IPS-18a (cell line): ENCODE data around the gene RASIP1.

ENCODE experiments used
- H3K27ac ChIP-seq: one replicate; pipeline ENCODE4 v1.5.1; 2013; ENCODE audit warnings: low read length
- H3K27me3 ChIP-seq: one replicate; pipeline ENCODE4 v1.6.1; 2013; ENCODE audit warnings: mild to moderate bottlenecking, low read length; ENCODE audit not compliant: control insufficient read depth, insufficient read depth
- H3K36me3 ChIP-seq: one replicate; pipeline ENCODE4 v1.6.1; 2013; ENCODE audit warnings: low read depth, low read length; ENCODE audit not compliant: control insufficient read depth
- H3K4me1 ChIP-seq: one replicate; pipeline ENCODE4 v1.6.1; 2013; ENCODE audit warnings: low read depth, low read length; ENCODE audit not compliant: control insufficient read depth
- H3K4me3 ChIP-seq: one replicate; pipeline ENCODE4 v1.5.1; 2013; ENCODE audit warnings: low read length
- H3K9ac ChIP-seq: one replicate; pipeline ENCODE4 v1.6.1; 2013; ENCODE audit warnings: mild to moderate bottlenecking, low read length, moderate library complexity
- H3K9me3 ChIP-seq: one replicate; pipeline ENCODE4 v1.6.1; 2013; ENCODE audit warnings: low read depth, low read length; ENCODE audit not compliant: control insufficient read depth

Gene RASIP1

DNA sequence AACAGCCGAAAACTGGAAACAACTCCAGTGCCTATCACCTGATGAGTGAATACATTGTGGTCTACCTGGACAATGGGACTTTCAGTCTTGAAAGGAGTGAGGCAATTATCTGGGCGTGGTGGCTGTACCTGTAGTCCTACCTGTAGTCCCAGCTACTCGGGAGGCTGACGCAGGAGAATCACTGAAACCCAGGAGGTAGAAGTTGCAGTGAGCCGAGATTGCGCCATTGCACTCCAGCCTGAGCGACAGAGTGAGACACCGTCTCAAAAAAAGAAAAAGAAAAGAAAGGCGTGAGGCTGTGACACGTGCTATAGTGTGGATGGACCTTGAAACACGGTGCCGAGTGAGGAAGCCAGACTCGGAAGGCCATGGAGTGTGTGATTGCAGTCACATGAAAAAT, 63.5 kb downstream of the RASIP1 start:
- Histone ChIP-seq H3K27me3 (peaks cover 12% of the 10 kb centered on the region), H3K27ac (no peak overlapping the region), H3K36me3 (no peaks in the 10 kb centered on the region), H3K9me3 (no peaks in the 10 kb centered on the region), H3K4me1 (peaks cover 19% of the 10 kb centered on the region), H3K4me3 (no peak overlapping the region), H3K9ac (no peak overlapping the region)

DNA sequence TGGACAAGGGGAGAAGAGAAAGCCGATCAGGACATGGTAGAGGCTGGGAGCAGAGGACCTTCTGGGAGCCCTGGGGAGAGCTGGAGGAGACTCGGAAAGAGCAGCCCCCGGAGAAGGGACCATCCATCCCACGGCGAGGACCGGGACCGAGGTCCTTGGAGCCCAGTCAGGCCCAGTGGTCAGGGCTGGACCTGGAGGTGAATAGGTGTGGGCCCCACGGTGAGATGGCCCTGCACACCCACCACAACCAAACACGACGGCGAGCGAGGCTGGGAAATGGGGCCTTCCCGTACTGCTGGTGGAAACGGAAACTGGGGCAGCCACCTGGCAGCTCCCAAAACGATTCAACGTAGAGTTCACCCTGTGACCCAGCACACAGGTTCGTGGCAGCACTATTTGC, 63.9 kb downstream of the RASIP1 start:
- Histone ChIP-seq H3K27me3 (peaks cover 12% of the 10 kb centered on the region), H3K9ac (no peak overlapping the region), H3K4me1 (peaks cover 19% of the 10 kb centered on the region), H3K9me3 (no peaks in the 10 kb centered on the region), H3K27ac (no peak overlapping the region), H3K4me3 (no peak overlapping the region), H3K36me3 (no peaks in the 10 kb centered on the region)

DNA sequence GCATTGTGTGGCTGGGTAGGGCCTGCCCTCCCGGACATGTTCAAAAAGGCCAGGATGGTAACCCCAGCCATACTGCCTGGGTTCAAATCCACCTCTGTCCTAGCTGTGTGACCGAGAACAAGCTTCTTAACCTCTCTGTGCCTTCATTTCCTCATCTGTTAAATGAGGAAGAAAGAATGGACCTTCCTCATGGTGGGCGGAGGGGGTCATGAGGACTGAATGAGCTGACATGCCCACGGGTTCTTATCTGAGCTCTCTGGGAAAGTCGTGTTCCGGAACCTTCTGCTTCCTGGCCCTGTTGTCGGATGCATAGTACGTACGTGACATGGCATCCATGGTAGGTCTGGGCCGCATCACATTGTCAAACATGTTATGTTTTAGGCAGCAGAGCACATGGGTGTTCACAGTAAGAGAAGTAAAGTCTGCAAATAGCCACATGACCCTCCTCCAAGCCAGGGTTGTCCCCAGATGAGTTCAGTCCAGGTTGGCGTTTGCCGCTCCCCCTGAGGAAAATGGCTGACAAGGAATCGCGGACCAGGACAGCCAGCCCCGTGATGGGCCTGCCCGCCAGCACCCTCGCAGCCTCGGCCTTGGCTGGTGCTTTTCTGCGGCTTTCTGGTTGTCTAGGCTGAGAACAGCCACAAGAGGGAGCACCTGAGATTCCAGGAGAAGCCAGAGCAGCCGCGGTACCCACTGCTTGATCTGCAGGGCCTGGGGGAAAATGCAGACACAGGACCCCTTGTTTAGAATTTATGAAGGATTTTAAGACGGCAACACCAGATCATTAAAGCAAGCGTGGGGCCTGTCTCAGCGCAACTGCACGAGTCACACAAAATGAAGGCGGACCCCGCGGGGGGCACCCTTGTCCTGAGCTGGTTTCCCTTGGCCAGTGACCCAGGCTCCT, 65.2 kb downstream of the RASIP1 start:
- Histone ChIP-seq H3K4me3 (peak overlapping the region; percentile 0), H3K9ac (no peak overlapping the region), H3K27me3 (peaks cover 12% of the 10 kb centered on the region), H3K27ac (no peak overlapping the region), H3K36me3 (no peaks in the 10 kb centered on the region), H3K9me3 (no peaks in the 10 kb centered on the region), H3K4me1 (peaks cover 19% of the 10 kb centered on the region)

DNA sequence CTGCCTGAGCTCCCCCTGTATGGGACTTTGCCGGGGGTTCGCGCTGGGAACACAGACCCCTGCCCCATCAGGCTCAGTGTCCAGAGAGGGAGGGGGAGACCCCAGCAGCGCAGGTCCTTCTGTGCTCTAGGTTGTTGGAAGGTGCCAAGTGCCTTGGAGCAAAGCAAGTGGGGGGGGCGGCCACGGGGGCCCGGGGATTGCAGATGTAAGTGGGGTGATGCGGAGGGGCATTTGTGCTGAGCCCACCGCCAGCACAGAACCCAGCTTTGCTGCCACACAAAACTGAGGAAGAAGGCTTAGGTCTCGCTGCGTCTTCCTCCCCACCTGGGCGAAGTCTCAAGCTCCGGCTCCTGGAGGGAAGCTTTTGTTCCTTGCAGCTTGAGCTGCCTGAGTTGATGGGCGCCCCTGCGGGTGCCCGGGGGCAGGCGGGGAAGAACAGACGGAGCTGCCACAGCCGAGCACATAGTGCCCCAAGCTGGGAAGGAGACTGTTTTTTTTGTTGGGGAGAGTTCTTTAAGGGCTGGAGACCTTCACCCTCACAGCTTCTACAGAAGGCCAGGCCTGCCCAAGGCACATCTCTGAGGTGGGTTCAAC, 66.1 kb downstream of the RASIP1 start:
- Histone ChIP-seq H3K9ac (no peak overlapping the region), H3K9me3 (no peaks in the 10 kb centered on the region), H3K27me3 (peaks cover 12% of the 10 kb centered on the region), H3K36me3 (no peaks in the 10 kb centered on the region), H3K4me3 (peak overlapping the region; percentile 0), H3K4me1 (peaks cover 19% of the 10 kb centered on the region), H3K27ac (no peak overlapping the region)

DNA sequence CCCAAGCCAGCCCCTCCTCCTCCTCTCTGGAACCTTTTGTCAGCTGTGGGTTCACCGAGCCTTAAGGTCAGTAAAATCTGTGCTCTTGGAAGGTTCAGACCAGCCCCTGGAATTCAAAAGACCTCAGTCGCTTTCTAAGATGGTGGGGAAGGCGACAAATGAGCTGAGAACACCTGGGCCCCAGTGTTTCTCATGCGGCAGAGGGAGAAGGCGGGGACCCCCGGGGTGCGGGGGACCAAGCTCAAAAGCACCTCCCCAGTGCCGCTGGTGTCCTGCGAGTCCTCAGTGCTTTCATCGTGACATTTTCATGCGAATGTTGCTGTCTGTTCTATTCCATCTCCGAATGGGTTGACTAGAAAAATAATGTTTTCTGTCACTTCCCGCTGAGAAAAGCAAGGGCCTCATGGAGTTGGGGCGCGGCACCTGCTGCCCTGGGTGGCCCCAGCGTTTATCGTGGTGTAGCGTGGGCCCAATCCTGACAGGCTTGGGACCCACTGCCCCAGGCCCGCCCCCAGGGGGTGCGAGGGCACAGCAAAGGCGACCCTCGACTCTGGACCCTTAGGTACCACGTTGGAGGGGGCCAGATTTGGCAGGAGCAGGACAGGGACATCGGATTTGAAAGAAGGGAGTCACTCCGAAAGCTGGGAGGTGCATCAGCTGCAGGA, 66.8 kb downstream of the RASIP1 start:
- peak overlapping the region; percentile 0 for H3K4me3 ChIP-seq
- H3K36me3 ChIP-seq = no peaks in the 10 kb centered on the region
- H3K9me3 ChIP-seq = no peaks in the 10 kb centered on the region
- peaks cover 12% of the 10 kb centered on the region for H3K27me3 ChIP-seq
- no peak overlapping the region for H3K9ac ChIP-seq
- H3K4me1 ChIP-seq = peaks cover 19% of the 10 kb centered on the region
- H3K27ac ChIP-seq = no peak overlapping the region

DNA sequence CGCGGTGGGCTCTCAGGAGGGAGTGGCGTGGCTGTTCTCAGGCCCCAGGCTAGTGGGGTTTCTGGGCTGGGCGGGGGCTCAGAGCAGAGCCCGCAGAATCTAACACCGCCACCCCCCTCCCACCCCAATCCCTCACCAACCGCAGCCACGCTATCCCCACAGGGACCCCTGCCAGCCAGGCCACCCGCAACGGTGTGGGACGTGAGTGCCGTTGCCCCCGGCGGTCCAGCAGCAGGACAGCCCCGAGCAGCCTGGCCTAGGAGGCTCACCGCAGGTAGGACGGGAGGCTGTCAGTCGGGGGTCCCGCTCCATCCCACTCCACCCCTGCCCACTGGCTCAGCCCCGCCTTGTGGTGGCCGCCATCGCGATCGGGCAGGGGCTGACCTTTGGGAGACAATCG, 67.4 kb downstream of the RASIP1 start, which contains the start of gene NTN5:
NTN5 (minus strand) TSS at position 24 of the 400 bp plus-strand sequence. CDS start 2,031 bp downstream, outside the sequence.
- H3K36me3 ChIP-seq = no peaks in the 10 kb centered on the region
- H3K9ac ChIP-seq = no peak within 1 kb of the TSS
- no peak within 1 kb of the TSS for H3K27ac ChIP-seq
- peak within 1 kb of the TSS; percentile 0 for H3K4me3 ChIP-seq
- no peaks in the 10 kb centered on the region for H3K9me3 ChIP-seq
- peaks cover 12% of the 10 kb centered on the region for H3K27me3 ChIP-seq
- H3K4me1 ChIP-seq = peaks cover 19% of the 10 kb centered on the region

DNA sequence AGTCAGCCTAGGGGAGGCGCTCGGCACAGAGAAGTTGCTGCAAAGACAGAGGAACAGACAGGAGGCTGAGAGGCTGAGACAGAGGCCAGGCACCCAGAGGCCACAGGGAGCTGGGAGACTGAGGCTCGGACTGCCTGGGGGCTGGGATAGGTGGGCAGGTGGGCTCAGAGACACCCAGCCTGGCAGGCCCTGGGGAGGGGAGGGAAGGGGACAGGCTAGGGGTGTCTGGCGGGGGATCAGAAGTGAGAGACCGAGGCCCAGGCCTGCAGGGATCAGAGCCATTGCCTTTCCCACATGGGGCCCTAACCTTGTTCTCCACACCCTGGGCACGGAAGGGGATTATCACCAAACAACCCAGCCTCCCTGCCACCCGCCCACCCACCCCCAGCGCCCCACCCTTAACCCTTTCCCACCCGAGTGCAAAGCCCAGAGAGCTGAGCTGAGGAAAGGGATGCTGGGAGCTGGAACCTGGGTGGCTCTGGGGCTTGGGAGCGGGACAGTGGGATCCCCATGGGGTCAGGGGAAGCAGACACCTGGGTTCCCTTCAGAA, 68.9 kb downstream of the RASIP1 start:
- no peak overlapping the region for H3K9ac ChIP-seq
- no peaks in the 10 kb centered on the region for H3K9me3 ChIP-seq
- peaks cover 12% of the 10 kb centered on the region for H3K27me3 ChIP-seq
- no peak overlapping the region for H3K4me3 ChIP-seq
- no peak overlapping the region for H3K27ac ChIP-seq
- no peaks in the 10 kb centered on the region for H3K36me3 ChIP-seq
- peaks cover 19% of the 10 kb centered on the region for H3K4me1 ChIP-seq

DNA sequence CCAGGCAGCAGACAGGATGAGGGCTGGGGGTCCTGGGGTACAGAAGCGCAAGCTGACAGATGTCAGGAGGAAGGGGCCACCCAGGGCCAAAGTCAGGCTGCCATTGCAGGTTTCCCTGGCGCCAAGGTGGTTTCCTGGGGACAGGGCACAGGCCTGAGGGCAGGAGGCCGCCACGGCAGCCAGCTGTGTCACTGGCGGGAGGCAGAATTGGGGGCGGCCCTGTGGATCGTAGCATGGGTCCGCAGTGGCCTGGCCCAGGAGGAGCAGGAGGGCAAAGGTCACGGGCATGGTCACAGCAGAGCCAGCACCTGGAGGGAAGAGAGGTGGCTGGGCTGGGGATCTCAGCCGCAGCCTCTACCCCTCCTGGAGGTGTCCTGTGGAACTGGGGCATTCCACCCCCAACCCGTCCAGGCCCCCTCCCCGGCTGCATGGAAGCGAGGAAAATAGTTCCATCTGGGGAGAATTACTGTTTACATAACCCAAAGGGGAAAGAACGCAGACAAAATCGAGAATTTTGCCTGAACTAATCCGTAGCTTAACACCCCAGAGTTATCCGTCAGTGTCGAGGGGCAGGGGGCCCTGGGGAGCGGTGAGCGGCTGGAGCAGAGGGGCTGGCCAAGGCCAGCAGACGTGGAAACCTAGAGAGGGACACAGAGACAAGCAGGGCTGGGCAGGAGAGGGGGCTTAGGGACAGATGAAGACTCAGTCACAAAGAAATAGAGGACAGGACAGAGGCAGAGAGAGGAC, 69.5 kb downstream of the RASIP1 start:
- no peaks in the 10 kb centered on the region for H3K9me3 ChIP-seq
- no peak overlapping the region for H3K27ac ChIP-seq
- no peak overlapping the region for H3K4me3 ChIP-seq
- H3K4me1 ChIP-seq = peaks cover 19% of the 10 kb centered on the region
- H3K36me3 ChIP-seq = no peaks in the 10 kb centered on the region
- H3K9ac ChIP-seq = no peak overlapping the region
- peaks cover 12% of the 10 kb centered on the region for H3K27me3 ChIP-seq
